Left ventricle myocardium inferior (tissue), 1 donor: ENCODE results near the gene DTNB. TPM values are rescaled to one million over a fixed set of nuclear protein-coding genes. Genes with fewer than 3 reads are reported as not detected.
A peak's percentile ranks its signal among the peaks of the same experiment; 100 is the strongest.

Experiments
- DNase-seq: peaks from one replicate; pipeline ENCODE4 v3.0.0-alpha.2; 2020
- H3K27ac ChIP-seq: fragments of 200-600 bp; replicated peaks from 2 replicates; pipeline ENCODE4 v1.8.0; 2021
- H3K27me3 ChIP-seq: fragments of 200-600 bp; 2 replicates; pipeline ENCODE4 v1.8.0; 2021; ENCODE audit warnings: low read depth
- H3K36me3 ChIP-seq: fragments of 200-600 bp; 2 replicates; pipeline ENCODE4 v1.8.0; 2021
- H3K4me1 ChIP-seq: fragments of 200-600 bp; 2 replicates; pipeline ENCODE4 v1.8.0; 2021
- H3K4me3 ChIP-seq: fragments of 200-600 bp; 2 replicates; pipeline ENCODE4 v1.8.0; 2021; ENCODE audit warnings: mild to moderate bottlenecking, moderate library complexity
- H3K9me3 ChIP-seq: fragments of 200-600 bp; replicated peaks from 2 replicates; pipeline ENCODE4 v1.8.0; 2021
- intact Hi-C: fragments of 100-400 bp; cut with micrococcal nuclease; formaldehyde crosslinking; loops from one replicate; pipeline ENCODE4 v1.11.0; 2022
- total RNA-seq: library from RNA; stranded (reverse); fragmentation: NEBNext Ultra II Directional; extraction: Animal tissue kit (Norgen Biotek cat#: 25700); gene quantifications from one replicate; pipeline ENCODE4 v1.2.1, GENCODE V29; 2021
- TF ChIP-seq, protein P1 (sequence below): fragments of 200-600 bp; IDR thresholded peaks from 2 replicates; pipeline ENCODE4 v1.8.0; 2021; ENCODE audit warnings: antibody characterized with exemption, mild to moderate bottlenecking, borderline replicate concordance
- donor health status: DM: no; HTN: yes; CAD: no; lungs with severe emphysema.

Gene DTNB
- total RNA-seq, 1 donor from 2014 or later, result 4.5 TPM

DNA sequence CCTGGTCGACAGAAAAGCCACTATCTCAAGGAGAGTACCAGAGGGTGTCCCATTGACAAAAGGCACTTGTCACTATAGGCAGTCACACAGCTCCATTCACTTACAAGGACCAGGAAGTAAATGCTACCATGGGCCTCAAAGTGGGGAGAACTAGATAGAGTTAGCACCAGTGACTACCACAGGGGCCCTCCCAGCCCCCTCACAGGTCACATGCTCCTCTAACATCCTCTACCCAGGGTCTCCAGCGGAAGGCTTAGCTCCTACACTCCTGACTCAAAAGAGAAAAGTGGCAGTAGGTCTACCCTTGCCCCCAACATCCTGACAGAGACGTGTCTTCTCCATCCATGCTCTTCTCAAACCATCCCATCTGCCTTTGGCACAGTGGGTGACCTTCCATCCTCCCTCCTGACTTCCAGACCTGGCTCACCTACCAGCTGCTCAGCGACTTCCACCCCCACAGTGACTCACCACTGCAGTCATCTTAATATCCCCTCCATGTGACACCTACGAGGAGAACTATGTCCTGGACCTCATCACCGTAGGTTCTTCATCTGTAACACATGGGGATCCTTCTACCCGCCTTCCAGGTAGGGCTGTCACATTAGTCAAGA is 326.1 kb downstream of the DTNB start:
- Histone ChIP-seq H3K27me3 (no peaks in the 10 kb centered on the region), H3K9me3 (no peaks in the 10 kb centered on the region), H3K4me1 (peaks cover 7% of the 10 kb centered on the region), H3K36me3 (no peaks in the 10 kb centered on the region), H3K4me3 (no peak overlapping the region), H3K27ac (no peak overlapping the region)
- TF ChIP-seq, protein P1, sequence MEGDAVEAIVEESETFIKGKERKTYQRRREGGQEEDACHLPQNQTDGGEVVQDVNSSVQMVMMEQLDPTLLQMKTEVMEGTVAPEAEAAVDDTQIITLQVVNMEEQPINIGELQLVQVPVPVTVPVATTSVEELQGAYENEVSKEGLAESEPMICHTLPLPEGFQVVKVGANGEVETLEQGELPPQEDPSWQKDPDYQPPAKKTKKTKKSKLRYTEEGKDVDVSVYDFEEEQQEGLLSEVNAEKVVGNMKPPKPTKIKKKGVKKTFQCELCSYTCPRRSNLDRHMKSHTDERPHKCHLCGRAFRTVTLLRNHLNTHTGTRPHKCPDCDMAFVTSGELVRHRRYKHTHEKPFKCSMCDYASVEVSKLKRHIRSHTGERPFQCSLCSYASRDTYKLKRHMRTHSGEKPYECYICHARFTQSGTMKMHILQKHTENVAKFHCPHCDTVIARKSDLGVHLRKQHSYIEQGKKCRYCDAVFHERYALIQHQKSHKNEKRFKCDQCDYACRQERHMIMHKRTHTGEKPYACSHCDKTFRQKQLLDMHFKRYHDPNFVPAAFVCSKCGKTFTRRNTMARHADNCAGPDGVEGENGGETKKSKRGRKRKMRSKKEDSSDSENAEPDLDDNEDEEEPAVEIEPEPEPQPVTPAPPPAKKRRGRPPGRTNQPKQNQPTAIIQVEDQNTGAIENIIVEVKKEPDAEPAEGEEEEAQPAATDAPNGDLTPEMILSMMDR, result no peak
- no peak for DNase-seq
- intact Hi-C loops, result no loop called here

DNA sequence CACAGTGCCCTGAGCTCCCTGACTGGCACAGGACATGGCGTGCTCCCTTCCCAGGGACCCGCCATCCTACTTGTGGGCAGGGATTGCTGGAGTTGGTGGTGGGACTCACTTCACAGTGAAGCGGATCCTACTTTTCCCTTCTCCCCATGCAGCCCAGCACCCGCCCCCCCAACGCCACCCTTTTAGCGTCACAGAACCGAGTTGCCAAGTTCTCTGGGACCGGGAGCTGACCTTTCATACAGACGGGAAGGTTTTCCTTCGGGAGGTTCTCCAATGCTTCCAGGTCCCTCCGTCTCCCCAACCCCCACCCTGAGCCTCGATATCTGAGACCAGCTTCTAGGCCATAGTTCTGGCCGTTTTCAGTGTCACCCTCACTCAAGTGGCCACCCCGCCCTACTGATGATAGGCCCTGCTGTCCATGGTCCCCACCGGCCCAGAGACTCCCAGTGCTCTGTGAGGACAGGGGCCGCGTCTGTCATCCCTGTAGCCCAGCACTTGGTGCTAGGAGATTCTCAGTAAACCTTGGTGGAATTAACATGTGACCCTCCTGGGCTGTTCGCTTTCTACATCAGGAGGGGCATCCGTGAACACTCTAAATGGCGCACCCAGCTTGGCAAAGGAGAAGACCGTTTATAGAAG is 330.1 kb downstream of the DTNB start:
- H3K36me3 ChIP-seq, result no peaks in the 10 kb centered on the region
- no peaks in the 10 kb centered on the region for H3K27me3 ChIP-seq
- no peaks in the 10 kb centered on the region for H3K9me3 ChIP-seq
- TF ChIP-seq, protein P1, result no peak
- peaks cover 32% of the 10 kb centered on the region for H3K4me1 ChIP-seq
- intact Hi-C loops, result no loop called here
- H3K4me3 ChIP-seq, result no peak overlapping the region
- no peak overlapping the region for H3K27ac ChIP-seq
- peak; percentile 10 for DNase-seq

DNA sequence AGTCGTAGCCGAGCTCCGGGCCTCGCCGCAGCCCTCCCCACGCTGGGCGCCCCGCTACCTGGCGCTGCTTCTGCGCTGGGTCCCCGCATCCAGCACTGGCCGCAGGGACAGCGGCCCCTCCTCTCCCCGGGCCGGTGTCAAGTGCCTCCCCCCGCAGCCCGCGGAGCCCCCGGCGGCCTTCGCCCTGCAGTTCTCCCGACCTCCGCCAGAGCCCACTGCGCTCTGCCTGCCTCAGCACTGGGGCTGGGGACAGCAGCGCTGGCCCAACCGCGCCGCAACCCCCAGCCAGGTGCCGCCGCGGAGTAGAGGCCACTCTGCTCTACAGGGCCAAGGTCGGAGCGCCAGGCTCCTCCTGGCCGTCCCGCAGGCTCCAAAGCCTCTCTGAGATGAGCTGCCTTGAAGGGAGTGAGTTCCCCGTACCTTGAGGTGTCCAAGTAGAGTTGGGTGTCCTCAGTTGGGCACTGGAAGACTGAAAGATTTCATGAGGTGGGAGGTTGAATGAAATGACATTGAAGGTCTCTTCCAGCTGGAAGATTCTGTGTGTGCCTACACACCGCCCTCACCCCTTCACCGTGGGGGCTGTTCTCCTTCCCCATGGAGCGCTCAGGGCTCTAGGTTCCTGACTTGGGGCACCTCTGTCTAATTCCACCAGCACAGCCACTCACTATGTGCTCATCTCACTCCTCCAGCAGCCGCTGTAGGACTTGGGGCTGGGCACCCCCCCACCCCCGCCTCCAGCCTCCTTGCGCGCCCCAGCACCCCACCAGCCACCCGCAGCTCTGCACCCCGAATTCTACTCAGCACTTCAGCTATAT is 330.8 kb downstream of the DTNB start:
- H3K4me3 ChIP-seq, result peak overlapping the region; percentile 84
- TF ChIP-seq, protein P1, result peak; percentile 99
- H3K4me1 ChIP-seq, result peaks cover 39% of the 10 kb centered on the region
- intact Hi-C loops, result no loop called here
- peak; percentile 81 for DNase-seq
- H3K9me3 ChIP-seq, result no peaks in the 10 kb centered on the region
- H3K36me3 ChIP-seq, result no peaks in the 10 kb centered on the region
- no peaks in the 10 kb centered on the region for H3K27me3 ChIP-seq
- peak overlapping the region; percentile 90 for H3K27ac ChIP-seq

DNA sequence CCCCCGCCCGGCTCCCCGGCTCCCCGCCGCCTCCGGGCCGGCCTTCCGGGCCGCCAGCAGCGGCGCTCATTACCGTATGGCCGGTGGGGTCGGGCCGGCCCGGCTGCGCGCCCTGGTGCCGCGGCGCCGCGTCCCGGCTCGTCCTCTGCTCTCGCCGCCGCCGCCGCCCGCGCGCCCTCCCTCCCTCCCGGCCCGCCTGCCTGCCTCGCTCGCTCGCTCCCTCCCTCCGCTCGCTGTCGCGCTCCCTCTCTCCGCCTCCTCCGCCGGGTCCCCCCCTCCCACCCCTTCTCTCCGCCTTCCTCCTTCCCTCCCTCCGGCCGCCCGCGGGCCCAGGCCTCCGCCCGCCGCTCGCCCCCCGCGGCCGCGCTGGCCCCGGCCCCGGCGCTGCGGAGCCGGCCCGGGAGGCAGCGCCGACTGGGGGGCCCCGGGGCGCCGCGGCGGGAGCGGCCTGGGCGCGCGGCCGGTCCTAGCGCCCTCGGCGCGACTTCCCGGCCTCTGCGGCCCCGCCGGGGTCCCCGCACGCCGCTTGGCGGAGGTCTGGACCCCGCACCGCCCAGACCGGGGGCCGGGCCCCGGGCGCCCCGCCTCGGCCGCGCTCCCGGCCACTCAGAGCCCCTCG is 331.5 kb downstream of the DTNB start, which contains the start of gene DNMT3A:
Gene DNMT3A, minus strand, starts transcription at position 173 of the 619 bp plus-strand sequence. CDS start 27,941 bp downstream, outside the sequence.
- H3K4me3 ChIP-seq, result peak within 1 kb of the TSS; percentile 84
- no peaks in the 10 kb centered on the region for H3K27me3 ChIP-seq
- H3K4me1 ChIP-seq, result peaks cover 47% of the 10 kb centered on the region
- H3K27ac ChIP-seq, result peak within 1 kb of the TSS; percentile 90
- no peaks in the 10 kb centered on the region for H3K36me3 ChIP-seq
- TF ChIP-seq, protein P1, result no peak
- DNase-seq, result peak; percentile 84
- intact Hi-C loops, result no loop called here
- no peaks in the 10 kb centered on the region for H3K9me3 ChIP-seq

DNA sequence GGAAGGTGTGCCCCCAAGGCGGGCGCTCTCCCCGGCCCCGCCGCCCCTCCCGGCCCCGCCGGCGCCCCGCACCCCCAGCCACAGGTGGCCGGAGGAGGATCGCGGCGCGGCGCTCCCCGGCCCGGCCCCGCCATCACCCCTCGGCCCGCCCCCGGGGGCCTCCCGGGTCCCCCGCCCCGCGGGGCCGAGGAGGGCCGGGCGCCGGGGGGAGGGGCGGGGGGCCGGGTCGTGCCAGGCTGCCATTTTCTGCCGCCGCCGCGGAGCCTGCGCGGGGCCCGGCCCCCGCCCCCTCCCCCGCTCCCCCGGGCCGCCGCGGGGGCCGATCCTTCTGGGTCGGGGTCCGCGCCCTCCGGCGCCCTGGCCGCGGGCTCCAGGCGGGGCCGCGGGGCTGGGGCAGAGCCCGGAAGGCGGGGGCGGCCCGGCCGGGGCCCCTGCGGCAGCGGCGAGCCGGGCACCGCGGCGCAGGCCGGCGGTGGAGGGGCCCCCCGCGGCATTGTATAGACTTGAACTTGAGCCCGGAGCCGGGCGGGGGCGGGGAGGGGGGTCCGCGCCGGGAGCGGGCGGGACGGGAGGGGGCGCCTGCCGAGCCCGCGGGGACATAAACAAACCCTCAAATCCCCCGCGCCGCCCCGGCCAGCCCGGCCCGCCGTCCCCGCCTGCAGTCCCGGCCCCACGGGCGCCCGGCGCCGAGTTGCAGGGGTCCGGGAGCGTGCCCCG is 332.2 kb downstream of the DTNB start:
- peak; percentile 48 for DNase-seq
- H3K27me3 ChIP-seq, result no peaks in the 10 kb centered on the region
- peak overlapping the region; percentile 84 for H3K4me3 ChIP-seq
- H3K27ac ChIP-seq, result peak overlapping the region; percentile 90
- intact Hi-C loops, result no loop called here
- TF ChIP-seq, protein P1, result no peak
- H3K9me3 ChIP-seq, result no peaks in the 10 kb centered on the region
- H3K36me3 ChIP-seq, result no peaks in the 10 kb centered on the region
- peaks cover 54% of the 10 kb centered on the region for H3K4me1 ChIP-seq
